ENCODE data around the gene ST3GAL3. TPM values are rescaled to one million over a fixed set of nuclear protein-coding genes. Genes with fewer than 3 reads are reported as not detected.

Gene ST3GAL3
- total RNA-seq, 1 experiment from 2014 or later: 8.3 TPM

- no peak overlapping the region for H3K14ac ChIP-seq (ENCODE audit: insufficient read depth, low read length)
- H2BK20ac ChIP-seq (ENCODE audit: low read depth, low read length, poor library complexity, severe bottlenecking): no peak overlapping the region
- H2BK5ac ChIP-seq (ENCODE audit: insufficient read length, low read length): no peak overlapping the region
- 0 out of 7 replicates have a peak overlapping the region, but pooled peaks of 1 of the 3 experiments have one; percentile 4 for H3K27ac Mint-ChIP-seq
- H3K27me3 ChIP-seq (ENCODE audit: insufficient read depth, low read length): no peaks in the 10 kb centered on the region
- no peak overlapping the region for H3K4me3 Mint-ChIP-seq
- no peak overlapping the region for H3K9ac ChIP-seq (ENCODE audit: extremely low read depth, insufficient read length, low read length)
- no peak overlapping the region for H3K4me2 ChIP-seq (ENCODE audit: insufficient read depth, insufficient read length, low read length)
- DNase-seq: no peak
- H3K4ac ChIP-seq (ENCODE audit: low read depth, low read length): no peak overlapping the region
- no peak overlapping the region for H2BK15ac ChIP-seq (ENCODE audit: low read depth, low read length)
- no peak overlapping the region for H2BK120ac ChIP-seq (ENCODE audit: low read depth, low read length, poor library complexity, severe bottlenecking)
- H2AK5ac ChIP-seq (ENCODE audit: insufficient read length, low read length): no peak overlapping the region
- no peak overlapping the region for H2AFZ ChIP-seq (ENCODE audit: low read length)
- no peaks in the 10 kb centered on the region for H3K27me3 Mint-ChIP-seq (ENCODE audit: low read depth)
- H4K20me1 ChIP-seq (ENCODE audit: control insufficient read depth, insufficient read depth, insufficient read length): no peaks in the 10 kb centered on the region
- H3K36me3 Mint-ChIP-seq (ENCODE audit: insufficient read depth in 1 of 3, low read depth in 3 of 3): peaks cover 6 to 9% (median 6%) of the 10 kb centered on the region in 3 experiments; a peak in 5 of 7 replicates
- H3K4me1 Mint-ChIP-seq: peaks cover 18 to 24% of the 10 kb centered on the region in 2 experiments
- H3K56ac ChIP-seq (ENCODE audit: insufficient read length, low read depth, low read length): no peak overlapping the region
- no peaks in the 10 kb centered on the region for H3K79me1 ChIP-seq (ENCODE audit: insufficient read depth, low read depth, low read length, poor library complexity, severe bottlenecking)
- H3K27ac ChIP-seq (ENCODE audit: insufficient read length, low read depth, low read length): no peak overlapping the region
- no peak overlapping the region for H3T11ph ChIP-seq (ENCODE audit: low read length)
- no peaks in the 10 kb centered on the region for H3K79me2 ChIP-seq (ENCODE audit: insufficient read depth, low read length)
- no peak overlapping the region for H3K18ac ChIP-seq (ENCODE audit: insufficient read length, low read depth, low read length)
- peaks cover 3 to 5% of the 10 kb centered on the region in 2 experiments; a peak in 2 of 5 replicates for H3K9me3 Mint-ChIP-seq
- H3K23me2 ChIP-seq (ENCODE audit: insufficient read length, low read depth, low read length, poor library complexity, severe bottlenecking): no peaks in the 10 kb centered on the region
- no peaks in the 10 kb centered on the region for H3K9me3 ChIP-seq (ENCODE audit: control insufficient read depth, low read depth, low read length)
- no peak overlapping the region for H3K23ac ChIP-seq (ENCODE audit: insufficient read length, low read depth, low read length)
- H4K8ac ChIP-seq (replicated peaks; ENCODE audit: insufficient read length, low read depth, low read length): no peak overlapping the region
- H3K4me1 ChIP-seq (ENCODE audit: insufficient read depth, low read length): peaks cover 8% of the 10 kb centered on the region
- TF ChIP-seq CTCF (conservative IDR thresholded peaks at IDR 0.05): no peak
- H4K5ac ChIP-seq (ENCODE audit: insufficient read length, low read depth, low read length): no peak overlapping the region
- no peak overlapping the region for H2BK12ac ChIP-seq (ENCODE audit: insufficient read length, low read depth, low read length)
- no peak overlapping the region for H4K91ac ChIP-seq (ENCODE audit: insufficient read length, low read depth, low read length)
Observed at GRCh38 chr1:43773821-43774220, 66.5 kb downstream of the ST3GAL3 start.
